Osteoblast (primary cell): Measurements from ENCODE around the gene ARL8A. TPM values are rescaled to one million over a fixed set of nuclear protein-coding genes. Genes with fewer than 3 reads are reported as not detected.

Experiments
- DNase-seq: peaks from one replicate; pipeline ENCODE4 v3.0.0; 2011; ENCODE audit warnings: low spot score, mixed read lengths; ENCODE audit not compliant: insufficient read length; ENCODE audit errors: missing footprints
- H2AFZ ChIP-seq: 2 replicates; pipeline ENCODE4 v1.6.0; 2011; ENCODE audit warnings: mild to moderate bottlenecking, low read length
- H3K27ac ChIP-seq: 2 replicates; pipeline ENCODE4 v1.5.1; 2011; ENCODE audit warnings: mild to moderate bottlenecking, low read depth, low read length, moderate library complexity
- H3K27me3 ChIP-seq: 2 replicates; pipeline ENCODE4 v1.6.0; 2012; ENCODE audit warnings: mild to moderate bottlenecking, control low read depth, inconsistent platforms, low read length, moderate library complexity; ENCODE audit not compliant: insufficient read depth
- H3K36me3 ChIP-seq: 2 replicates; pipeline ENCODE4 v1.5.1; 2011; ENCODE audit warnings: mild to moderate bottlenecking, low read length, control low read depth, moderate library complexity; ENCODE audit not compliant: insufficient read depth
- H3K4me1 ChIP-seq: 2 replicates; pipeline ENCODE4 v1.5.1; 2011; ENCODE audit warnings: mild to moderate bottlenecking, low read length, control low read depth, moderate library complexity; ENCODE audit not compliant: insufficient read depth
- H3K4me2 ChIP-seq: 2 replicates; pipeline ENCODE4 v1.6.0; 2011; ENCODE audit warnings: mild to moderate bottlenecking, low read length; ENCODE audit not compliant: insufficient read depth
- H3K4me3 ChIP-seq: fragments of 200-600 bp; sonication (generic); 3 replicates; pipeline ENCODE4 v1.5.1; 2012; ENCODE audit warnings: mild to moderate bottlenecking, low read length, inconsistent platforms; ENCODE audit not compliant: insufficient read depth
- H3K79me2 ChIP-seq: 2 replicates; pipeline ENCODE4 v1.6.0; 2012; ENCODE audit warnings: mild to moderate bottlenecking, low read length, control low read depth, inconsistent platforms; ENCODE audit not compliant: insufficient read depth
- H3K9me3 ChIP-seq: 2 replicates; pipeline ENCODE4 v1.5.1; 2011; ENCODE audit warnings: low read depth, low read length, control low read depth
- H4K20me1 ChIP-seq: 2 replicates; pipeline ENCODE4 v1.6.0; 2012; ENCODE audit warnings: mild to moderate bottlenecking, low read length, control low read depth; ENCODE audit not compliant: insufficient read depth
- total RNA-seq: library from RNA; depleted of rRNA; stranded (reverse); fragments of >200 nt; gene quantifications from 2 replicates; pipeline ENCODE4 v1.2.3, GENCODE V29; 2012
- TF ChIP-seq, protein P1 (sequence below): IDR thresholded peaks from 2 replicates; pipeline ENCODE4 v1.5.1; 2011; ENCODE audit warnings: mild to moderate bottlenecking, low read depth, low read length, moderate library complexity; ENCODE audit errors: extremely low read depth

Gene ARL8A
- total RNA-seq, 1 donor = 24.2 TPM

DNA sequence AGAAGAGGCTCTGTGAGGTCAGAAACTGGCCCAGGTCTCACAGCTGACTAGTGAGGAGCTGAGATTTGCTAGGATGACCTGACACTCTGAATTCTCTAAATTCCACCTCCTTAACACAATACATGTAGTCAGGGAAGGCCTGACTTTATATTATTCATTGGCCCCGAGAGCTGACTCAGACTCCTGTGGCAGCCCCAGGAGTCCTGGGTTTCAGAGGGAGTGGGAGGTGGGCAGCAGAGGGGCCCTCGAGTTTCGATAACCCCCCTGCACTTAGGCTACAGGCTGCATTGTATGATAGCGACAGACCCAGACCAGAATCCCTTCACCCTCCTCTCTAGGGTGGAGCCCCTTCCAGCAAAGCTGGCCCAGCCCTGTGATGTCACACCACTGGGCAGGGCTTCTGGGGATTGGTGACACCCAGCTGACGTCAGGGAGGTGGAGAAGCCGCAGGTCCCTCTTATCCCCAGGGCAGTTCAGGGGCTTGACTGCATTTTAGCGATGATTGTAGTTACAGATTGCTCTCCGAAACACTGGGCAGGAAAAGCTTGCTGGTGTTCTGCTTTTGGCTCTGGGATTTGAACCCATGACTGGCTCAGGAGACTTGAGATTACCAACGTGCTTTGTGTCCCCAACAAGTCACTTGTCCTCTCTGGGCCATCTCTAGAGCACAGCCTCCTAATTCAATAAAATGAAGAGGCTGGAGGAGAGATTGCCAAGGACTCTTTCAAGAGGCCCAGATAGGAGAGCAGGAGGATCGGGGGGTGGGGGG, 38.8 kb downstream of the ARL8A start:
- peaks cover 10% of the 10 kb centered on the region for H3K4me1 ChIP-seq
- peak overlapping the region; percentile 56 for H2AFZ ChIP-seq
- H3K27me3 ChIP-seq = no peaks in the 10 kb centered on the region
- TF ChIP-seq, protein P1, sequence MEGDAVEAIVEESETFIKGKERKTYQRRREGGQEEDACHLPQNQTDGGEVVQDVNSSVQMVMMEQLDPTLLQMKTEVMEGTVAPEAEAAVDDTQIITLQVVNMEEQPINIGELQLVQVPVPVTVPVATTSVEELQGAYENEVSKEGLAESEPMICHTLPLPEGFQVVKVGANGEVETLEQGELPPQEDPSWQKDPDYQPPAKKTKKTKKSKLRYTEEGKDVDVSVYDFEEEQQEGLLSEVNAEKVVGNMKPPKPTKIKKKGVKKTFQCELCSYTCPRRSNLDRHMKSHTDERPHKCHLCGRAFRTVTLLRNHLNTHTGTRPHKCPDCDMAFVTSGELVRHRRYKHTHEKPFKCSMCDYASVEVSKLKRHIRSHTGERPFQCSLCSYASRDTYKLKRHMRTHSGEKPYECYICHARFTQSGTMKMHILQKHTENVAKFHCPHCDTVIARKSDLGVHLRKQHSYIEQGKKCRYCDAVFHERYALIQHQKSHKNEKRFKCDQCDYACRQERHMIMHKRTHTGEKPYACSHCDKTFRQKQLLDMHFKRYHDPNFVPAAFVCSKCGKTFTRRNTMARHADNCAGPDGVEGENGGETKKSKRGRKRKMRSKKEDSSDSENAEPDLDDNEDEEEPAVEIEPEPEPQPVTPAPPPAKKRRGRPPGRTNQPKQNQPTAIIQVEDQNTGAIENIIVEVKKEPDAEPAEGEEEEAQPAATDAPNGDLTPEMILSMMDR = no peak
- H3K4me2 ChIP-seq = peak overlapping the region; percentile 32
- DNase-seq = peak; percentile 97
- peak overlapping the region; percentile 65 for H3K27ac ChIP-seq
- no peaks in the 10 kb centered on the region for H3K36me3 ChIP-seq
- H3K79me2 ChIP-seq = no peaks in the 10 kb centered on the region
- H4K20me1 ChIP-seq = no peaks in the 10 kb centered on the region
- no peaks in the 10 kb centered on the region for H3K9me3 ChIP-seq
- no peak overlapping the region for H3K4me3 ChIP-seq

DNA sequence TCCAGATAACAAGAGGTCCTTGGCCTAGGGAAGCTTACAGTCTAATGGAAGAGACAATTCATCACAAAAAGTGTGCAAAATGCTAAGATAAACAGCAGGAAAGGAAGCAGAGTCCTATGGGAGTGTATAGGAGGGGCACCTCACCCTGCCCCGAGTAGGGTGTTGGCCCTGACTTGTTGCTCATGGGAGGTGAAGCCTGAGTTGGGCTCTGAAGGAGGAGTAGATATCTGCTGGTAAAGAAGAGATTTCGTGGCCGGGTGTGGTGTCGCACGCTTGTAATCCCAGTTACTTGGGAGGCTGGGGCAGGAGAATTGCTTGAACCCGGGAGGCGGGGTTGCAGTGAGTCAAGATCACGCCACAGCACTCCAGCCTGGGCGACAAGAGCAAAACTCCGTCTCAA, 40.5 kb downstream of the ARL8A start:
- Histone ChIP-seq H3K27me3 (no peaks in the 10 kb centered on the region), H4K20me1 (no peaks in the 10 kb centered on the region), H3K79me2 (no peaks in the 10 kb centered on the region), H3K9me3 (no peaks in the 10 kb centered on the region), H3K27ac (no peak overlapping the region), H3K4me3 (no peak overlapping the region), H3K4me1 (peaks cover 10% of the 10 kb centered on the region), H3K4me2 (no peak overlapping the region), H2AFZ (no peak overlapping the region), H3K36me3 (no peaks in the 10 kb centered on the region)
- no peak for DNase-seq
- TF ChIP-seq, protein P1 = no peak

DNA sequence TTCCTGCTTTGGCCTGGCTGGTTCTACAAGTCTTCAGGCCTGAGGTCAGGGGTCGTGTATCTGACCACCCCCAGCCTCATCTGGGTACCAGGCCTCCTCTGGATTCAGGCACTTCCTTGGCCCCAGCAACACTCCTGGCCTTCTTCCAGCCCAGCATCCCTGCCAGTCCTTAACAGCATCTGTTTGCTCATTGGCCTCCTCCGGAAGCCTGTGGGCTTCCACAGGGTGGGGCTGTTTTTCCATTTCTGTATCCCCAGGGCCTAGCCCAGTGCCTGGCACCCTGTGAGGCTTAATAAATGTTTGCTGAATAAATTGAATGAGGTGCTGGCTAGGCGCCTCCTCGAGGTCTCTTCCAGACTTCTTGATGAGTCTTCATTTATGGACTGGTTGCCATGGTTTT, 43.4 kb downstream of the ARL8A start:
- TF ChIP-seq, protein P1 = peak; percentile 7
- no peaks in the 10 kb centered on the region for H4K20me1 ChIP-seq
- H3K27ac ChIP-seq = no peak overlapping the region
- H3K4me1 ChIP-seq = peaks cover 10% of the 10 kb centered on the region
- no peak overlapping the region for H3K4me3 ChIP-seq
- no peaks in the 10 kb centered on the region for H3K36me3 ChIP-seq
- peak; percentile 23 for DNase-seq
- no peaks in the 10 kb centered on the region for H3K79me2 ChIP-seq
- no peak overlapping the region for H2AFZ ChIP-seq
- no peak overlapping the region for H3K4me2 ChIP-seq
- no peaks in the 10 kb centered on the region for H3K9me3 ChIP-seq
- no peaks in the 10 kb centered on the region for H3K27me3 ChIP-seq

GRCh38 chr1:202093858-202094257, 50.7 kb downstream of the ARL8A start:
- no peaks in the 10 kb centered on the region for H4K20me1 ChIP-seq
- H3K4me1 ChIP-seq = no peaks in the 10 kb centered on the region
- no peak overlapping the region for H3K4me3 ChIP-seq
- no peaks in the 10 kb centered on the region for H3K79me2 ChIP-seq
- no peak overlapping the region for H3K4me2 ChIP-seq
- H3K27ac ChIP-seq = no peak overlapping the region
- peak; percentile 29 for DNase-seq
- H3K9me3 ChIP-seq = no peaks in the 10 kb centered on the region
- H2AFZ ChIP-seq = no peak overlapping the region
- TF ChIP-seq, protein P1 = no peak
- no peaks in the 10 kb centered on the region for H3K36me3 ChIP-seq
- peaks cover 6% of the 10 kb centered on the region for H3K27me3 ChIP-seq
